HG02571 (cell line): ENCODE data around the gene SYT15.
"Not testable (repeated sequence)": the region's sequence is repeated elsewhere in the genome, so short reads cannot be mapped to it uniquely, and the experiment has no call there.

Source experiments
- ATAC-seq: cut with Tn5 transposase; IDR thresholded peaks from one replicate; pipeline ENCODE4 v1.9.1; 2021; ENCODE audit warnings: mild to moderate bottlenecking, moderate library complexity; ENCODE audit not compliant: unreplicated experiment

Gene SYT15

DNA sequence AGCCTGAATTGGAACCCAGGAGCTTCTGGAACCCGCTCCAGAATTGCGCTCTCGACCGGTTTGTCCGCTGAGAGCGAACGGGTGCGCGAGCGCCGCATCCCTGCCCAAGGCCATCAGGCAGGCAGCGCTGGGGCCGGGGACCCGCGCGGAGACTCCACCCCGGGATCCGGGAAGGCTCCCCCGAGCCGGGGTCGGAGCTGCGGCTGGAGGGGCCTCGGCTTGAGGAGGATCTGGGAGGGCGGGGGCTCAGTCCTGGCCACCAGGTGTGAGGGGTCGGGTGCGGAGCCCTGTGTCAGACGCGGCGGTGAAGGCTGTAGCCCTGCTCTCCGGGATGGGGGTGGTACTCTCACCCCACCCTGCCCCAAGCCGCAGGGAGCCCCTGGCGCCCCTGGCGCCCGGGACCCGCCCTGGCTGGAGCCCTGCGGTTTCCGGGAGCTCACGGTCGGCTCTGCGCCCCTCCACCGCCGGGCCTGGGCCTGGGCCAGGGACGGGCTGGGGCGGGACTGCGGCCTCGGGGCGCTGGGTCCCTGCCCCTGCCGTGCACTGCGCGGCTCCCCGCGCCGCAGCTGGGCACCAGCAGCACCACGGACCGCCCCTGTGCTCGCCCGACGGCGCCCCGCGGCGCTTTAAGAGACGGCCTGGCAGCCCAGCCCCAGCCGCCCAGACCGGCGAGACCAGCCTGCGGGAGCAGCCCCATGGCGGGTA lies at the start of gene SYT15:
Gene SYT15 (plus strand): TSS at position 655 of the 705 bp plus-strand sequence. CDS start 41 bp downstream, at position 696.
- ATAC-seq: not testable (repeated sequence)

DNA sequence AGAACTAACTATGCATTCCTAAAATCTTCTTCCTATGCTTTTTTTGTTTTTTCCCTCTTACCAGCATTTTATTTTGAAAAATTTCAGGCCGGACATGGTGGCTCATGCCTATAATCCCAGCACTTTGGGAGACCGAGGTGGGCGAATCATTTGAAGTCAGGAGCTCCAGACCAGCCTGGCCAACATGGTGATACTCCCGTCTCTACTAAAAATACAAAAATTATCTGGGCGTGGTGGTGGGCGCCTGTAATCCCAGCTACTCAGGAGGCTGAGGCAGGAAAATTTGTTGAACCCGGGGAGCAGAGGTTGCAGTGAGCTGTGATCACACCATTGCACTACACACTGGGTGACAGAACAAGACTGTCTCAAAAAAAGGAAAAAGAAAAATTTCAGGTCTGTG lies 49.2 kb upstream of the SYT15 start:
- not testable (repeated sequence) for ATAC-seq

DNA sequence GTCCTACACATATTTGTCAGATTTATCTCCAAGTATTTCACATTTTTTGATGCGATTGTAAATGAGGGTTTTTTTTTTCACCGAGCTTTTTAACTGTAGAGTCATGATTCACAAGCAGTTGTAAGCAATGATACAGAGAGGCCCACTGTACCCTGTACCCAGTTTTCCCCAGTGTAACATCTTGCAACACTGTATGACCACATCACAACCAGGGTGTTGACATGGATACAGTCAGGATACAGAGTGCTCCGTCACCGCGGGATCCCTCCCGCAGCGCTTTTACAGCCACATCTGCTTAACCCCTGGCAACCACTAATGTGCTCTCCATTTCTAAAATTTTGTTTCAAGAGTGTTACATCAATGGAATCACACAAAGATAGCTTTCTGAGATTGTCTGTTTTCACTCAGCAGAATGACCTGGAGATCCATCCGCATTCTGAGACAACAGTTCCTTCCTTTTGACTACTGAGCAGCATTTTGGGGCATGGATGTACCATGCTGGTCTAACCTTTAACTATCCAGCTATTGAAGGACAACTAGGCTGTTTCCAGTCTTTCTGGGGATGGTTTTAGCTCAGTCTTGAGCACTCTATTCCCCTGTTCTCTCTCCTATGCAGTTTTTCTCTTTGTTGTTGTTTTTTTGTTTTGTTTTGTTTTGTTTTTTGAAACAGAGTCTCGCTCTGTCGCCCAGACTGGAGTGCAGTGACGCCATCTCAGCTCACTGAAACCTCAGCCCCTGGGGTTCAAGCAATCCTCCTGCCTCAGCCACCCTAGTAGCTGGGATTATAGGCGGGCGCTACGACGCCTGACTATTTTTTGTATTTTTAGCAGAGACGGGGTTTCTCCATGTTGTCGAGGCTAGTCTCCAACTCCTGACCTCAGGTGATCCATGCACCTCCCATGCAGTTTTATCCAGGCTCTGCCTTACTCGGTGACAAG lies 48.4 kb upstream of the SYT15 start:
- no peak for ATAC-seq

DNA sequence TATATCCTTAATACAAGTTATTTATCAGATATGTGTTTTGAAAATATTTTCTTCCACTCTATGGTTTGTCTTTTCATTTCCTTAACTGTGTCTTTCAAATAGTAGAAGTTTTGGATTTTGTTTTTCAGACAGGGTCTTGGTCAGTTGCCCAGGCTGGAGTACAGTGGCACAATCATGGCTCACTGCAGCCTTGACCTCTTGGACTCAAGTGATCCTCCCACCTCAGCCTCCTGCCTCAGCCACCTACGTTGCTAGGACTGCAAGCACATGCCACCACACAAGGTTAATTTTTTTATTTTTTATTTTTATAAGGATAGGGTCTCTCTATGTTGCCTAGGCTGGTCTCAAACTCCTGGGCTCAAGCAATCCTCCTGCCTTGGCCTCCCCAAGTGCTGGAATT lies 46.7 kb upstream of the SYT15 start:
- ATAC-seq: not testable (repeated sequence)

DNA sequence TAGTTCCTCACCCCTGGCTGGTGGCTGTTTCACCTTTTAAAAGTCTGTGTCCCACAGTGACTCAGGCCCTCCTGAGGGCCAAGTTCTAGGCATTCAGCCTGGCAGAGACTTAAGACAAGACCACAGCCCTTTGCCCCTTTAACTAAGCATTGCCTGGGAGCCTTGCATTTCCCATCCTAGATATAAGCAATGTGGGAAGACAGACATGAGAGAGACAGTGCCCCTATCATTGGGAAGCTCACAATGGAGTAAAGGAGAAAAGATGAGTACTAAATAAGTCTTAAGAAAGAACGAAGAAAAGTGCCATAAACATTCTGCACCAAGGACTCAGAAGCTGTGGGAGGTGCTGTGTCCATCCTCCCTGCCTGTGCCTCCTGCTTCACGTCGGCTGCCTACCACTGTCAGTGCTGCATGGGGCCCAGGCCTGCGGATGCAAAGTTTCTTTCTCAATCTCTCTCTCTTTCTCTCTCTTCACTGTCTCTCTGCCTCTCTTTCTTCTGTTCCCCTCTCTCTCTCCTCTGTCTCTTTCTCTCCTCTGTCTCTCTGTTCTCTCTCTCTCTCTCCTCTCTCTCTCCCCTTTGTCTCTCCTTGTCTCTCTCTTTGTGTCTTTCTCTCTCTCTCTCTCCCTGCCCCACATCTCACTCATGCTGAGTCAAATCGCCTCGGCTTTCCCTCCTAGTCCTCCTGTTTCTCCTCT lies 44.0 kb upstream of the SYT15 start:
- ATAC-seq: no peak

DNA sequence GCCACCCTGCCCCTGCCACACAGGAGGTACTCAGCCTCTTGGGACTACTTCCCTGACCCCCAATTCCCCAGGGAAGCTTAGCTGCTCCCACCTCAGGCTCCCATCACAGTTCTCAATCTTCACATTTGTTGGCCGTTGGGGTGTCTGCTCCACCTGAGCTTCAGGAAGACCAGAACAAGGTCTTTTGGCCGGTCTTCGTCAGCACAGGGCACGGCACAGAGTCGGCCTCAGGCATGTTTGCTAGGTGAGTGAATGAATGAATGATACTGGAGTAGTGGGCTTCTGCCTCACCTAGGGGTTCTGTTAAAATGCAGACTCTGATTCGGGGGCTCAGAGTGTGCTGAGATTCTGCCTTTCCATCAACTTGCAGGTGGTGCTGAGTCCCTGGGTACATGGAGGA lies 42.8 kb upstream of the SYT15 start:
- no peak for ATAC-seq

DNA sequence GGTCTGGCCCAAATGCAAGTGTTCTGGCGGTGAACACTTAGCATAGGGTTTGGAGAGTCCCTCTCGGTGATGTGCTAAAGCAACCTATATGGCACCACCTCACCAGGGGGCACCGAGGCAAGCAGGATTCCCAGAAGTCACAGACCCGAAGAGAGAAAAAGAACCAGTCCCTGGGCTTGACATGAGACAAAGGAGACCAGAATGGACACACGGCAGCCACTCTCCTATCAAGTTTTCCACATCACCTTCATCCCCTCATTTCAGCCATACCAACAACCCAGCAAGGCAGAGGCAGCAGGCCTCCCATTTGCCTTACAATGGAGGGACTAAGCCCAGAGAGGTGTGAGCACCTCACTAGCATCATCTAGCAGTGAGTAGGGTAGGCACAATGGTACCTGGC lies 42.1 kb upstream of the SYT15 start:
- ATAC-seq: no peak

DNA sequence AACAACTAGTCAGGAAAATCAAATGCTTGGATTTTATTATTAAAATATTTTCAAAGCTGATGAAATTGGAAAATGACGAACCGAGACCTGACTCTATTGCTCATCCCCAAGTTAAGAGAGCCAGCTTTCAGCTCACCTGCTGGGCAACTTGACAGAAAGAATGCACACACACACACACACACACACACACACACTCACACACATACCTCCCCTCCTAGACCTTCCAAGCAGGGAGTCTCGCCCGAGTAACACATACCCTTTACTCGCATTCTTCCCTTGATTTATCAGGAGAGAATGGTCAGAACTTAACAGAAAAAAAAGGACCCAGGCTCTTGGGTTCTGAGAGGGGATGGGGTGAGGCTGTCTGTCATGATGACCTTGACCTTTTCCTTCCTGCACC lies 41.6 kb upstream of the SYT15 start:
- ATAC-seq: no peak

DNA sequence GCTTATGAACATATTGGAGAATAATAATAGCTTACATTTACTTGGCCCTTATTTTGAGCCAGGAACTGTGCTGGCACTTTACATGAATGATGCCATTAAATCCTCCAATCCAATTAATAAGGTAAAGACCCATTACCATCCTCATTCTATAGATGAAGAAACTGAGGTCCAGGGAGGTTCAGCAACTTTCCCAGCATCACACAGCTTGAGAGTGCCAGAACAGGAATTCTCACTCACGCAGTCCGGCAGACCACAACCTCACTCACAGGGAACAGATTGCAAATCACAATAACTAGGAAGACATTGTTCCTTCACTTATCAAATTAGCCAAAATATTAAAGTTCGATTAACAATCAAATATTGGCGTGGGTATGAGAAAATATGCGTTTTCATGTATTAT lies 40.8 kb upstream of the SYT15 start:
- ATAC-seq: no peak

DNA sequence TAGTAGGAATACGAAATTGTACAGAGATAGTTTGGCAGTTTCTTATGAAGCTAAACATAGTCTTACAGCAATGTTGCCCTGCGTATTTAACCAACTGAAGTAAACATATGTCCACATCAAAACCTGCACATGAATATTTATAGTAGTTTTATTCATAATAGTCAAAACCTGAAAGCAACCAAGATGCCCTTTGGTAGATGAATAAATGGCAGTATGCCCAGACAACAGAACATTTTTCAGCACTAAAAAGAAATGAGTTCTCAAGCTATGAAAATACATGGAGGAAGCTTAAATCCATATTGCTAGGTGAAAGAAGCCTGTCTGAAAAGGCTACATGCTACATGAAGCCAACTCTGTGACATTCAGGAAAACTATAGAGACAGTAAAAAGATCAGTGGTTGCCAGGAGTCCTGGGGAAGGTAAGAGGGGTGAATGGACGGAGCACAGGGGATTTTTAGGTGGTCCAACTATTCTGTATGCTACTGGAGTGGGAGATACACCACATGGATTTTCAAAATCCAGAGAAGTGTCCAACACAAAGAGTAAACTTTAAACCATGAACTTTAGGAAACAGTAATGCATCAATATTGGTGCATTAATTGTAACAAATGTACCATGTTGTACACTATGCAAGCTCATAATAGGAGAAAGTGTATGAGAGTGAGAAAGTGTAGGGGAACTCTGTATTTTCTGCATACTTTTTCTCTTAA lies 40.1 kb upstream of the SYT15 start:
- no peak for ATAC-seq

DNA sequence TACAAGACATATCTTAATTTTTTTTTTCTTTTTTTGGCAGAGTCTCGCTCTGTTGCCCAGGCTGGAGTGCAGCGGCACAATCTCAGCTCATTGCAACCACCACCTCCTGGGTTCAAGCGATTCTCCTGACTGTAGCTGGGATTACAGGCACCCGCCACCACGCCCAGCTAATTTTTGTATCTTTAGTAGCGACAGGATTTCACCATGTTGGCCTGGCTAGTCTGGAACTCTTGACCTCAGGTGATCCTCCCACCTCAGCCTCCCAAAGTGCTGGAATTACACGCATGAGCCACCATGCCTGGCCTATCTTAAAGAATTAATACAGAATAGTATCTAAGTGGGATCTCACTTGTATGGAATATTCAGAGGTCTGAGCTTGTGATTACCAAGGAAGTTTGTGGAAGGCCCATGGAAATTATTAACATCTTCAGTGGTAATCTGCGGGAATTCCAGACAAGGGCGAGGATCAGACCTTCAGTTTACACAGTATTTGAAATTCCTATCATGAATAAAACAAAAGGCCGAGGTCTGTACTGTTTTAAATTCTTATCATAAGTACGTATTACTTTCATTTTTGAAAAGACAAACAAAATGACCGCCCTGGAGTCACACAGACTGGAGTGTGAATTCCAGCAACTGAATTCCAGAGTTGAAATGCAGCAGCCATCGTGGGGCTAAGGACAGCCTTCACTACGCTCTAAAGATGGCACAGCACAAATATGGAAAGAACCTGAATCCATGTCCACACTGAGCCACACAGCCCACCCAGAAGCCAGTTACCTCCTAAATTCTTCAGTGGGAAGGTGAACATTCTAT lies 39.1 kb upstream of the SYT15 start:
- ATAC-seq: no peak

DNA sequence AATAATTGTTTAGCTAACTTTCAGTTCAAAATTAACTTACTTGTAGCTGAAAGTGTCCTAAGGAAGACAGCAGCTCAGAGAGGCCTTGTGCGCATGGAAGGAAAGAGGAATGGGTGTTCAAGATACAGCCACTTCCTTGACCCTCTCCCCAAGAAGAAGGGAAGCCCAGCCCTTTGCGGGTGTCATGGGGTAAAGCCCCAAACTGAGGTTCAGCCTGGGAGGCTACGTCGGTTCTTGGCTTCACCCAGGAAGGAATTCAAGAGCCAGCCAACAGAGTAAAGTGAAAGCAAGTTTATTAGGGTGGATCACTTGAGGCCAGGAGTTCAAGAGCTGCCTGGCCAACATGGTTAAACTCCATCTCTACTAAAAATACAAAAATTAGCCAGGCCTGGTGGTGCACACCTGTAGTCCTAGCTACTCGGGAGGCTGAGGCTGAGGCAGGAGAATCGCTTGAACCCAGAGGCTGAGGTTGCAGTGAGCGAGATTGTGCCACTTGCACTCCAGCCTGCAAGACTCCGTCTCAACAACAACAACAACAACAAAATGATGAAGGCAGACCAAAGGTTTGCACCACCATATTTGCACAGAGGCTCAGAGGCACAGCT lies 38.4 kb upstream of the SYT15 start:
- no peak for ATAC-seq

DNA sequence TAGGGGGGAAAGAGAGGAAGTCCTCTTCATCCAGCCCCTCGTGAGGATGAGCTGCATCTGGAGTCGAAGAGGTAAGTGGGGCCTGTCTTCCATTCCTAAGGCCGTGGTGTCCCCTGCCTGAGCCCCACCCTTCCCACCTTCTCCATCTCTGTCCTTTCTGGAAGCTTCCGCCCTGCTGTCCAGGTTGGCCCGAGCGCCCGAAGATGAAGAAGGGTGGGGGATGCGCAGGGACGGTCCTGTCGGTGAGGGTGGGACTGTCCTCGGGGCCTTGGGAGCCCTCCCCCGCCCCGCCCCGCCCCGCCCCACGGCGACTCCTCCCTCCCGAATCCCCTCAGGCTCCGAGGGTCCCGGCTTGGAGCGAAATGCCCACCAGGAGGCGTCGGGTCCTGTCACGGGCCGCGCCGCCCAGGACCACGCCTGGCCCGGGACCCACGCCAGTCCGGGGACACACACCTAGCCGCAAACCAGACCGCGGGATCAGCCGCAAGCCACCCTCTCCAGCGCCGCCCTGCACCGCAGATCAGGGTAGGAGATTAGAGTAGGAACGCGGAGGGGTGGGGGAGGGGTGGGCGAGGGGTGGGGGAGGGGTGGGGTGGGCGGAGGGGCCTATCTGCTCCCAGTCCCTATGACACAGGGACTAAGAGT lies 37.8 kb upstream of the SYT15 start:
- no peak for ATAC-seq

DNA sequence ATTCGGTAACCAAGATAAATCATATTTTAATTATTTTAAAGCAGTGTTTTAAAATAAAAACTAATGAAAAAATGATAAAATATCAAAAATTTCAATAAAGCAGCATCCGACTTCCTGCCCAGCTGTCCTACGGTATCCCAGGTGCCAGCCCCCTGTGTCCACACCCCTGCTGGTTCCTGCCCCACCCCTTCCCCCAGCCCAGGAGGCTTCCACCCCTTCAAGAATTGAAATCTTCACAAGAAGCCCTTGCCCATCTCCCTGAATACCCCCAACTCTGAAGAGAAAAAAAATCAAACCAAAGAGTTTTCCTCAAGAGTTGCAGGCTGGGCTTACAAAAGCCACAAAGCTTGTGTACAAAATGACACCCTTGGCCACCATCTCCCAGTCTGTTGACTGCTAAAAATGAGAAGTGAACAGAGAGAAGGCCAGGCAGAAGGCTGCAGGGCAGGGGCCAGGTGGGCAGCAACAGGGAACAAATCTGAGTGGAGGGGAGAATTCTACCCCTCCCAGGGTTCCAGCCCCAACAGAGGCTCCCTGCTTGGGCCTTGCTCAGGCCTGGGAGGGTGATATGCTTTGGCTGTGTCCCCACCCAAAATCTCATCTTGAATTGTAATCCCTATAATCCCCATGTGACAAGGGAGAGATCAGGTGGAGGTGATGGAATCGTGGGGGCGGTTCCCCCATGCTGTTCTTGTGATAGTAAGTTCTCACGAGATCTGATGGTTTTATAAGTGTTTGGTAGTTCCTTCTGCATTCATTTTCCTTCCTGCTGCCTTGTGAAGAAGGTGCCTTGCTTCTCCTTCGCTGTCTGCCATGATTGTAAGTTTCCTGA lies 37.0 kb upstream of the SYT15 start:
- no peak for ATAC-seq

DNA sequence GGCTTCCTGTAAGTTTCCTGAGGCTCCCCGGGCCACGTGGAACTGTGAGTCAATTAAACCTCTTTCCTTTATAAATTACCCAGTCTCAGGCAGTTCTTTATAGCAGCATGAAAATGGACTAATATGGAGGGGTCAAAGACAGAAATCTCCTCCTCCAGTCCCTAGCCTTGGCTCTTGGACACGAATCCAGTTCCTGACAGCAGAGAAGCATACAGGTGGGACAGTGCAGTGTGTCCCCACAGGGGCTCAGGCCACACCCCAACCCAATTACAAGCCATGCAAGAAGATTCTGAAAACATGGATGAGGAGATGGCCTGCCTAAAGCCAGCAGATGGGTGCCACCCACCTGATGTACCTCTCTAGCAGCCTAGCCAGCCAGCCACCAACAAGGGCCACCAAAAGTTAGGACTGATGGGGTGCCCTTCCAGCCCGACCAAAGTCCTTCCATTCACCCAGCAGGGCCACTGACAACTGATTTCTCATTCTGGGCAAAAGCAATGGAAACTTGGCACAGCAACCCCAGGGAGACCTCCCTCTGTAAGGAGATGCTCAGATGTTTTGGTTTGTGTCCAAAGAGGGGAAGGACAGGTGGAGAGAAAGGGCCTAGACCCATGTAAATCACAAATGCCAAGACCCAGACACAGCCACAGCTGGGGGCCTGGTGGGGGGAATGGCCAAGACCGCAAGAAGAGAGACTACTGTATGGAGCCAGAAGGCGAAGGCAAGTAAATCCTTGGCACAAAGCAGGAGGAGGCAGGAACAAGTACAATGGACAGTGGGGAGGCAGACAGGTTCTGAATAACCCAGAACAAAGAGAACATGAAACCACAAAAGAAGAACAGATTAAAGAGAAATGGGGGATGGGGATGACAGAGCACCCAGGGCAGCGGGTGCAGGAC lies 36.1 kb upstream of the SYT15 start:
- no peak for ATAC-seq

DNA sequence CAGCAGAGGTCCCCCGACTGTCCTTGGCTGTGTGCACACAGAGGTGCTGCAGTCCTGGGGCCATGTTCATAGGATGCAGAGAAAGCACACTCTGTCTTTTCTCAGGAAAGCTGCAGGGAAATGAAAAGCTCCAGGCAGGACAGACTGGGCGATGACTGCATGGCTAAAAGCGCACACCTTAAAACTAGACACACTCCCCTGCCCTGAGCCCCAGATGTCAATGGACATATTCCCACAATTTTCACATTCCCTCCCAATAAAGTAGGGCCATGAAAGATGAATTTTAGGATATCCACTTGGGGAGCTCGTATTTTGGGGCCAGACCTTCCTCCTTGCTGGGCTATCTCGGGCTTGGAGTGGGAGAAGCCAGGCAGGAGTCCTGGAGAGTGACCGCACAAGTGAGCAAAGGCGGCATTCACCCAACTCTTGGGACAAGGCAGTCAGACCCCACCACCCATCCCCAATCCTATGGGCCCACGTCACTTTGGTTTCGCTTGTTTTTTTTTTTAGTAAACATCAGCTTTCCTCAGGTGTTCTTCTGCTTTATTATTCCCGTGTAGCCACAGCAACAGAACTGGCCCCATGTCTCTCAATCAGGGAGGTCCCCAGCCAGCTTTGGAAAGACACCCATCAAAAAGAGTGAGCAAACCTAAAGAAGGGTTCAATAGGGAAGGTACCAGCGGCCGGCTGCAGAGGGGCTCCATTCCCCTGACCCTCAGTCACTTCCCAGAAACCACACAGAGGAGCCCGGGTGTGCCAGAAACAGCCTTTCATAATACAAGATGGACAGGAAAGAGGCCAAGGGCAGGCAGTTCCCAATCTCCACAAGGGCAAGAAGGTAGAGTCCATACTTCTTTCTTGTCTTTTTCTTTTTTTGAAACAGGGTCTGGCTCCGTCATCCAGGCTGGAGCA lies 35.2 kb upstream of the SYT15 start:
- ATAC-seq: no peak
